Tongue (tissue), 2 donors: ENCODE results near the gene ZDHHC23. TPM values are rescaled to one million over a fixed set of nuclear protein-coding genes. Genes with fewer than 3 reads are reported as not detected.

Experiments used
- DNase-seq: peaks from one replicate; pipeline ENCODE4 v3.0.0-alpha.2; 2015
- total RNA-seq: library from RNA; depleted of rRNA; stranded (reverse); fragments of >200 nt; gene quantifications from one replicate; pipeline ENCODE4 v1.2.3, GENCODE V29; 2014

Gene ZDHHC23
- total RNA-seq, 1 donor from 2014 or later = 4.7 TPM

GRCh38 chr3:114011059-114011797, 63.4 kb downstream of the ZDHHC23 start:
- DNase-seq = no peak

Other genes with a start within 250 kb of the ZDHHC23 start
- gene NAA50, start 201.8 kb upstream of the ZDHHC23 start, total RNA-seq = 263 TPM
- gene ATP6V1A, start 201.0 kb upstream of the ZDHHC23 start, total RNA-seq = 43.7 TPM
- gene GRAMD1C, start 109.2 kb upstream of the ZDHHC23 start, total RNA-seq = 7.3 TPM
- 4.3 TPM for gene CCDC191, start 108.5 kb downstream of the ZDHHC23 start, total RNA-seq
- 26.2 TPM for gene QTRT2, start 108.7 kb downstream of the ZDHHC23 start, total RNA-seq
- not detected for gene DRD3, start 231.0 kb downstream of the ZDHHC23 start, total RNA-seq